GM03348 (cell line): ENCODE measurements around the gene SYTL1.
"Not testable (repeated sequence)": the region's sequence is repeated elsewhere in the genome, so short reads cannot be mapped to it uniquely, and the experiment has no call there.

ENCODE experiments used
- DNase-seq: peaks from one replicate; pipeline ENCODE4 v3.0.0; 2012; ENCODE audit warnings: low spot score

SYTL1 gene

DNA sequence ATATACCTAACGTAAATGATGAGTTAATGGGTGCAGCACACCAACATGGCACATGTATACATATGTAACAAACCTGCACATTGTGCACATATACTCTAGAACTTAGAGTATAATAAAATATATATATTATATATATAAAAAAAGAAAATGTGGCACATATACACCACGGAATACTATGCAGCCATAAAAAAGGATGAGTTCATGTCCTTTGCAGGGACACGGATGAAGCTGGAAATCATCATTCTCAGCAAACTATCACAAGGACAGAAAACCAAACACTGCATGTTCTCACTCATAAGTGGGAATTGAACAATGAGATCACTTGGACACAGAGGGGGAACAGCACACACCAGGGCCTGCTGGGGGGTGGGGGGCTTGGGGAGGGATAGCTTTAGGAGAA is 43.0 kb downstream of the SYTL1 start:
- DNase-seq = not testable (repeated sequence)

DNA sequence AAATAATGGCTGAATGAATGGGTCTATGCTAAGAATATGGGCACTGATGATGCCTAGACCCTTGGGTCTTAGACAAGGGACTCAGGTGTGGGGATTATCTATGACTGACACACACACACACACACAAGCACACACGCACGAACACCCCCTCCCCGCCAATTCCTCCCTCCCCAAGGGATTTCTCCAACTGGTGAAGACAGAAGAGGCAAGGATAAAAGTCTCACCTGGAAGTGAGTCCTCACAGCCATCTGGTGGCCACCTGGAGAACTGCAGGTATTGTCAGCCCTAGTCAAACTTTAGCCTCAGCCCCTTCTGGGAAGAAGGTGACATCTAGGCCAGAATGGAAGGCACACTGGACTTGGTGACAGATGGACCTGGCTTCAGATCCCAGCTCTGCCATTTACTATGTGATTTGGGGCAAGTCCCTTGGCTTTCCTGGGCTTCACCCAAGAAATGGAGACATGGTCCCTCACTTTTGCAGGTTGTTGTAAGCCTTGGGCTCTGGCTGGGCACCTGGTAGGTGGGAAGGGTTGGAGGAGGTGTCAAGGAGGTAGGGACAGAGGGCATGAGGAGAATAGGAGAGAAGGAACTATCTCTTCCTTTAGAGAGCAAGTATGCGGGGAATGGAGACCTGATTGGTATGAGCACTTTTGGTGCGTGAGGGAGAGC is 46.6 kb downstream of the SYTL1 start:
- peak; percentile 52 for DNase-seq

DNA sequence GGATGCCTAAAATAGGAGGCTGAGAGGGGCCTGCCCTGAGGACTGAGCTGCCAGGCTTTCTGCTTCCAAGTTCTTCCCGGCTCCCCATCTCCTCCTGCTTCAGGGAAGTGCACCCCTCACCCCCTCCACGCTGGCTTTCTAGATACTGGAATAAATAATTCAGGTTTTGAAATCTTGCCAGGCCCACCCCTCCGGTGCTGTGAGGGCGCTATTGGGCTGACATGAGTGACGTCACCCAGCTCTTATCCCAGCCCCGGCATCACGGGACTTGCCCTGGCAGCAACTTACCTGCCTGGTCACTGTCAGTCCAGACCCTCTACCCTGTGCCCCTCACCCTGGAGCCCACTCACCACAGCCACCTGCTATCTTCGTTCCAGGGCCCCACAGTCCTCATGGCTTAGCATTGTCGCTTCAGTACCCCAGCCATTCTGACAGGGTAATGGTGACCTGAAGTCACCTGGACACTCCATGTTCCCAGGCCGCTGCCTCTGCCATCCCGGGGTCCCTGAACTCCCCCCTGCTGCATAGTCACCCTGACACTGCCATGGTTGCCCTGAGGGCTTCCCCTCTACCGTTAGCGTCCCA is 49.8 kb downstream of the SYTL1 start:
- peak; percentile 59 for DNase-seq

DNA sequence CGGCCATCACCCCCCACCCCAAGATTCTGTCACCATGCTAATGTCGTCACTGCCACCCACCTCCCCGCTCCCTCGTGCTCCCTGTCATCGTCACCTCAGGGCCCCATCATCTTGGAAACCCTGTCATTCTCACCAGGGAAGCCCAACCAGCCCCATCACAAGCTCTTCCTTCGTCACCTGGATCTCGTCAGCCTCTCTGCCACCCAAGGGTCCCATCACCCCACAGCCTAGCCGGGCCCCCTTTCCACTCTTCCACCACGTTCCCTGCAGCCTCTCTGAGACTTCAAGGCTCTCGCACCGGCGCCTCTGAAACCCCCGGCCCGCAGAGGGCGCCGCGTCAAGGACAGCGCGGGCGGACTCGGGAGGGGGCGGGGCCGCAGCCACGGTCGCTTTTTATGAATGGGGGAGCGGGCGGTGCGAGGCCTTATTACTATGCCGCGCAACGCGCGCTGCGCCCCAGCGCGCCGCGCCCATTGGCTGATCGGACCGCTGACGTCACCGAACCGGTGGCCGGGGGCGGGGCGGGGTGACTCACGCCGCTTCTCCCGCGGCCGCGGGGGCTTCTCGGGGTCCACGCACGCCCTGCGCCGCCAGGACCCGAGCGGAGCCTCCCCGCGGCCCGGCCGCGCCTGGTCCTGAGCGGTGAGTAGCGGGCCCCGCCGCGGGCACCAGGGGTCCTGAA is 50.4 kb downstream of the SYTL1 start, which contains the start of gene GPR3:
GPR3 (plus strand) TSS at position 527 of the 682 bp plus-strand sequence. CDS start 1,177 bp downstream, outside the sequence.
- peak; percentile 97 for DNase-seq

DNA sequence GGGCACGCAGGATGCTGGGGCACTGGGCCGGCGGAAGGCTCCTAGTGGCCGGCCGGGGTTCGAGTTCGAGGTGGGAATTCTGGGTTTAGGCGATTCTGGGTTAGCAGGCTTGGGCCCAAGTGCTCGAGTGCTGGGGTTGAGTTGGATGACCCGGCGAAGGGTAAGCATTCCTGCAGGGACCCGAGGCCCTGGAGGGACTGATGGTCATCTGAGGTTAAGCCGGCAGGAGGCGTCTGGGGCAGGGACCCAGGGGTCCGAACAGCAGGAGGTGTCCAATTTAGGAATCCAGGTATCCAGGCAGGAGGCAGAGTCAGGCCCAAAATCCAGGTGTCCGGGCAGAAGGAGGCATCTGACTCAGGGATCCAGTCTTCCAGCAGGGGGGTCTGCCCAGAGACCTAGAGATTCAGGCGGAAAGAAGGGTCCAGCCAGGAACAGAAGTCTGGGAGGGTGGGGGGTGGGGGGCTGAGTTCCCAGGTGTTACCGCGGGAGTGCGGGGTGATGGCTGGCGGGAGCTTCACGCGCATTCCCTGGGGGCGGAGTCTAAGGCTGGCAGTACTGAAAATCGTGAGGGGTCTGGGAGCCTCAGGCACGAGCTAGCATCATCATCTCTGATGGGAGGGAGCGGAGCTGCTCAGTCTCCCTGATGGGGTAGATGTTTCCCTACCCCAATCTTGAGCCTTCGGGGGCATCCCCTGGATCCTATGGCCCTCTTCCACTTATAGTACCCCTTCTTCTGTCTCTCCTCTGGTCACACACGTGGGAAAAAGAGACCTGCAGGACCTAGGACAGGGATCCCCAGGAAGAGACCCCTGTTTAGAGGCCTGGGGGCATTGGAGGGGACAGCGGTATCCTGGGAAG is 51.2 kb downstream of the SYTL1 start:
- DNase-seq = no peak

DNA sequence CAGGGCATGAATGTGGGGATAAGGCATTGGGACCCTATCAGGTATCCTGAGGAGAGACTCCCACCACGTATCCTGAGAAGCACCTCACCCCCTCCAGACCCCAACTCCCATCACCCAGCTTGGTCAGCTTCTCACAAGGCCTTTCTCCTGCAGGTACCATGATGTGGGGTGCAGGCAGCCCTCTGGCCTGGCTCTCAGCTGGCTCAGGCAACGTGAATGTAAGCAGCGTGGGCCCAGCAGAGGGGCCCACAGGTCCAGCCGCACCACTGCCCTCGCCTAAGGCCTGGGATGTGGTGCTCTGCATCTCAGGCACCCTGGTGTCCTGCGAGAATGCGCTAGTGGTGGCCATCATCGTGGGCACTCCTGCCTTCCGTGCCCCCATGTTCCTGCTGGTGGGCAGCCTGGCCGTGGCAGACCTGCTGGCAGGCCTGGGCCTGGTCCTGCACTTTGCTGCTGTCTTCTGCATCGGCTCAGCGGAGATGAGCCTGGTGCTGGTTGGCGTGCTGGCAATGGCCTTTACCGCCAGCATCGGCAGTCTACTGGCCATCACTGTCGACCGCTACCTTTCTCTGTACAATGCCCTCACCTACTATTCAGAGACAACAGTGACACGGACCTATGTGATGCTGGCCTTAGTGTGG is 51.9 kb downstream of the SYTL1 start:
- DNase-seq = no peak

DNA sequence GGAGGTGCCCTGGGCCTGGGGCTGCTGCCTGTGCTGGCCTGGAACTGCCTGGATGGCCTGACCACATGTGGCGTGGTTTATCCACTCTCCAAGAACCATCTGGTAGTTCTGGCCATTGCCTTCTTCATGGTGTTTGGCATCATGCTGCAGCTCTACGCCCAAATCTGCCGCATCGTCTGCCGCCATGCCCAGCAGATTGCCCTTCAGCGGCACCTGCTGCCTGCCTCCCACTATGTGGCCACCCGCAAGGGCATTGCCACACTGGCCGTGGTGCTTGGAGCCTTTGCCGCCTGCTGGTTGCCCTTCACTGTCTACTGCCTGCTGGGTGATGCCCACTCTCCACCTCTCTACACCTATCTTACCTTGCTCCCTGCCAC is 52.4 kb downstream of the SYTL1 start:
- no peak for DNase-seq

DNA sequence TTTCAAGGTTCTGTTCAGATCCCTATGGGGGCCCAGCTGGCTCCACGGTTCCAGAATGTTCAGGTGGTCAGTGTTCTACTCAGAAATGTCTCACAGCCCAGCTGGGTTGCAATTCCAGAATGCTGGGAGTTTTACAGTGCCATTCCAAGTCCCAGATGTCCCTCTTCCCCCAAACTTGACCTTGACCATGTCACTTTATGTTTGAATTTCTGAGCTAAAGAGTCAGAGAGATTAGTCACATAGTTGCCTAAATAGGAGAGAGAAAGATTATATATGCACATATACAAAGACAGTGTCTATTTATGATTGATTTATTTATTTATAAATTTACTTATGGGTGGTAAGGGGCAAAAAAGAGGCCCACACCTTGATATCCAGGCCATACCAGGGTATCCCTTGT is 53.1 kb downstream of the SYTL1 start:
- no peak for DNase-seq

DNA sequence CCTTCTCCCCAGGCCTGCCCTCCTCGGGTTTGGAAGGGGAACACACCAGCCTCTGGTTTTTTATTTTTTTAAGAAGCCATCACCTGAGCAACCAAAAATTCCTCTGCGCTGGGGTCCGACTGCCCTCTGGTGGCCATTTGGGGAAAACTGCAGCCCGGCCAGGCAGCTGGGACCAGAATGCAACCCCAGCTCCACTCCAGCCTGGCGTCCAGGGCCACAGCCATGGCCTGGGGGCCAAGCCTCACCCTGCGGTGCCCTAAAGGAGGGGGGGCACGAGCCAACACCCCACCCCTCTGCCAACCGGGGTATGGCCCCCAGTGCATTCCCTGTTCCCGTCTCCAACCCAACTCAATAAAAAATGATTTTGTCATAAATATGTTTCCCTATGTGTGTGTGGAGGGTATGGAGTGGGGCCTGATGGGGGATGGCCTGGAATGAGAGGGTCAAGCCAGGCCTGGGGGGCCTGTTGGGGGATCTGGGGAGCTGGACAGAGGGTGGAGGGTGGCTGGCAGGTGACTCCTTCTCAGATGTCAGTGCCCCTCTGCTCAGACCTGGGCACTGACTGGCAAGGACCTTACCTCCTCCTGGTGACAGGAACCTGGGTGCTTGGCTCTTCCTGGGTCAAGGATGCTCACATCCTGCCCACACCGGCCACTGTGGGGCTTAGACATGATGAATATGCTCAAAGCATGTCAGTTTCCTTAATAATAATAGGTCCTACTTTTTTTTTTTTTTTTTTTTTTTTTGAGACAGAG is 53.8 kb downstream of the SYTL1 start:
- DNase-seq = peak; percentile 87

DNA sequence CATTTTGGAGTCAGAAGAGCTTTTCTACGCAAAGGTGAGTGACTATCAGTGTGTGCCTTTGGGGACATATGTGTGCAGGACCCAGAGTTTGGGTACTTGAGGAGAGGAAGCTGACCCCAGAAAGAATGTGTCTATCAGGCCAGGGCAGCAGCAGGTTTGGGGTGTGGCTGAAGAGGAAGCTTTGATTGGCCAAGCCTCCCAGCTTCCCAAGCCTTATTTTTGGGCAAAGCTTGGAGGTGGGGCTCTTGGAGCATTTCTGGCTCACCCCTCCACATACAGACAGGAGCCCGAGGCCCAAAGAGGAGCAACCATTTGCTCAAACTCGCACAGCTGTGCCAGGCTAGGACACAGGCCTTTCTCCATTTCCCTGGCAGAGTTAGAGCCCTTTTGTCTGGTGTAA is 55.3 kb downstream of the SYTL1 start:
- DNase-seq = no peak

DNA sequence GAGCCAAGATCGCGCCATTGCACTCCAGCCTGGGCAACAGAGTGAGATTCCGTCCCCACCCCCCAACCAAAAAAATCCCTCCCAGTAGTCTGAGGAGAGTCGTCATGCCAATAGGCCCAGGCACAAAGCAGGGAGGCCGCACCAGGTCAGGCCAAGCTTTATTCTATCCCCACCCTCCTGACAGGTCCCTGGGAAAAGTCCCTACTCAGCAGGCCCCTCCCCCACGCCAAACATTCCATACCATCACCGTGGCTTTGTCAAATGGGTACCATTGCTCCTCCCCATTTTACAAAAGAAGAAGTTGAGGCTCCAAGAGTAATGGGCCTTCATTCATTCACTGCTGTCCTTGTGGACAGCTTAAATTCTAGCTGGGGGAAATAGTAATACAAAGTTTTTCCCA is 55.9 kb downstream of the SYTL1 start:
- DNase-seq = no peak

DNA sequence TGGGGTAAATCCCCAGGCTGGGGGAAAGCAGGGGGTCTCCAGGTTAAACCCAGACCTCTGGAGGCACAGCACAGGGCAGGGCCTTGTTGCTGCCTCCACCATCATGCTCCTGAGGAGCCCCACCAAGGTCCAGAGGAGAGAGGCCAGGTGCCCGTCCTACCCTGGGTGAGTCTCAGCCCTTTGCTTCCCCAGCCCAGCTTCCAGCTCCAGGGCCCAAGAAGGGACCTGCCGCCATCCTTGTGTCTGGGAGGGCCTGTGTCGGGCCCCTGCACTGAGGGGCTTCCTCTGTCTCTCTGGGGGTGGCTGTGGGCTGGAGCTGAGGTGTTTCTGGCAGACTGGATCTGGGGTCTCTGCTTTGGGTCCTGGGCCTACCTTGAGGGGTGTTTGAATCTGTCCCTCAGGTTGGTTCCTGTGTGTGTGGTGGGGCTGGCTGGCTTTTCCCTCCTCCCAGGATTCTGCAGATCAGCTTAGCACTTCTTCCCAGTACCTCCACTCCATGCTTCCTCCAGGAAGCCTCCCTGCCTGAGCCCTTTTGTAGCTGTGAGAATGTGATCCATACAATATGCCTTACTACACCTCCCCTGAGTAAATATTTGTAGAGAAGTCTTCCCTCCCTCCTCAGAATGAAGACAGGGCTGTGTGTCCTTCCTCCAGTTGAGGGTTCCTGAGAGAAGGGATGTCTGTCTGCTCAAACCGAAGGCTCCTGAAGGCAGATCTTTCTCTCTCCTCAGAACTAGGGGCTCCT is 56.8 kb downstream of the SYTL1 start:
- DNase-seq = no peak

DNA sequence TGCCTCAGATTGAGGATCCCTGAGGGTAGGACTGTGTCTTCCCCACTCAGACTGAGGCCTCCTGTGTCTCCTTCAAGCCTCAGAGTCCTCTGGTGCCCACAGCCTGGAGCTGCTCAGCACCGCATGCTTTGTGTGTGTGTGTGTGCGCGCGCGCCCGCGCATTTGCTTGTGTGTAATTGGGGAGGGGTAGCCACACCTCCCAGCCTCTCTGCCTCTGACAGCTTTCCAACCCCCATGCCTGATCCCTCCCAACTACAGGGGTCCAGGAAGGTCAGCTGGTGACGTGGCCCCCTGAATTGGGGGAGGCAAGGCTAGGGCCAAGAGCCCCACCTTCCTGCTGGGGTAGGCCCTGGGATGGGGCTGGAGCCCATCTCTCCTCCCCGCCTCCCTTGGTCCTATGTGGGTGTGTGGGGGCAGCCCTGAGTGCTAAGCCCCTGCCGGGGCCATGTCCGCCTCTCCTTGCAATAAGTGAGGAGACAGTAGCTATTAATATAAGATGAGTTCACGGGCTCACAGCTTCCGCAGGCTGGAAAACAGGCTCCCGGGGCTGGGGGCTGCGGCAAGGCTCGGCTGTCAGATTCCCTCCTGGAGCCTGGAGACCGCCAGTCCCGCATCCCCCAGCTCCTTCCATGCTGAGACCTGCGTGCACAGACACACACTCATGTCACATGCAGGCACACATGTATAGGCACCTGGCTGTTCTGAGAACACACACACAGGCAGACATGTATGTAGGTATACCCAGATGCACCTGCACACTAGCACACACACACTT is 57.6 kb downstream of the SYTL1 start:
- DNase-seq = no peak

DNA sequence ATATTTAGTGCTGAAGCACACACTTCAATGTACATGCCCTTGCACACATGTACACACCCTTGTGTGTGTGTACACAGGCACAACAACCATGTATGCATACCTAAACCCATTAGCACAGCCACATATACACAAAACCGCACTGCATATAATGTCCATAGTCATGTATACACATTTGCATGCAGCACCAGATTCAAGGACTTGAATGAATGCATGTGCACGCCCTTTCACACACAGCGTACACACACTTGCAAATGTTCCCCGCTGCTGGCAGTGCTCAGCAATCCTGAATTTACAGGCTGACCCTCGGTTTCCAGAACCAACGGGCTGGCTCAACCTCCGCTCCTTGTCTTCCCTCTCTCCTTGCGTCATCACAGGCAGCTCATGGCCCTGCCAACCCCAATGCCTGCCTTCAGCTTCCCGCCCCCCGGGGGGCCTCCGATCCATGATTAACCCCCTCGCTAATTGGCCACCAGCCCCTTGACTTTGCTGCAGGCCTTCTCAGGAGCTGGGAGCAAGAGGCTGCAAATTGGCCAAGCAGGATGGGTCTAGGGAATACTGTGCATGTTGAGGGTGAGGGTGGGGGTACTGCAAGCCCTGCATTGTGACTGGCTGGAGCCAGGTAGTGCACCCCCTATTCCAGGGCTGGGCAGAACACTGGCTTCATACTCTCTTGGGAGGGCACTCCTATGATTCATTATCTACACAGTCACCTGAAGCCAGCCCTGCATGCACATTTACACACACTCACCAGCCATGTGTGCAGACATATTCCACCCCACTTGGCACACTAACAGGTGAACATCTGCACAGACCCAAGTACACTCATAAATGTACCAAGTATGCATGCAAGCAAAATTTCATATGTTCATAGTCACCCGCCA is 58.5 kb downstream of the SYTL1 start:
- DNase-seq = no peak

DNA sequence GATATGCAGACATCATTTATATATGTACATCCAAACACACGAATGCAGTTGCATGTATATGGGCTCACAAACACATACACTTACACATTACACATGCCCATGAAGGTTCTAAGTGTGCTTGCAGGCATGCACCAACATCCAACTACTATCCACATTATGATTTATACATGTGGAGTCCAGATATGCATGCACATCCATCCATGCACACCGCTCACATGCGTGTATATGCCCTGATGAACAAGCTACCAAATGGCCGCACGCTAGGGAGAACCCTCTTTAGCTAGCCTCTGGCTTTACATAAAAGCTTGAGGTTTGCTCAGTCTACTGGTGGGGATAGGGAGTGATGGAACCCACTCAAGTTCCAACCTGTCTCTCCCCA is 59.1 kb downstream of the SYTL1 start:
- DNase-seq = no peak

DNA sequence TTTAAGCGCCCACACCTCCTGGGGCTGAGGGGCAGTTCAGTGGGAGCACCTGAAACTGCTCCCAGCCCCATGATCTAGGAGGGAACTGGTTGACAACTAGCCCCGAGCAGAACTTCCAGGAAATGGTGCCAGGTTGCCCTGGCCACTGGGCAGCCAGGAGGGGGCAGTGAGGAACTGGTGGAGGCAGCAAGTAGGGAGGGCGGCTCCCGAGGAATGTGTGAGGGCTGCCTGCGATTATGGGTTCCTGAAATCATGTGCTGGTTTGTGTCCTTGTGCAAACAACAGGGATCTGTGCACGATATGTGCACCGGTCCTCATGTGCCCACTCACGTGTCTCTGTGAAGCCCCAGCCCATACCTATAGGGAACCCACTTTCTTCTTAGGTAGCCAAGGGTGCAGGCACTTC is 60.5 kb downstream of the SYTL1 start:
- peak; percentile 82 for DNase-seq

DNA sequence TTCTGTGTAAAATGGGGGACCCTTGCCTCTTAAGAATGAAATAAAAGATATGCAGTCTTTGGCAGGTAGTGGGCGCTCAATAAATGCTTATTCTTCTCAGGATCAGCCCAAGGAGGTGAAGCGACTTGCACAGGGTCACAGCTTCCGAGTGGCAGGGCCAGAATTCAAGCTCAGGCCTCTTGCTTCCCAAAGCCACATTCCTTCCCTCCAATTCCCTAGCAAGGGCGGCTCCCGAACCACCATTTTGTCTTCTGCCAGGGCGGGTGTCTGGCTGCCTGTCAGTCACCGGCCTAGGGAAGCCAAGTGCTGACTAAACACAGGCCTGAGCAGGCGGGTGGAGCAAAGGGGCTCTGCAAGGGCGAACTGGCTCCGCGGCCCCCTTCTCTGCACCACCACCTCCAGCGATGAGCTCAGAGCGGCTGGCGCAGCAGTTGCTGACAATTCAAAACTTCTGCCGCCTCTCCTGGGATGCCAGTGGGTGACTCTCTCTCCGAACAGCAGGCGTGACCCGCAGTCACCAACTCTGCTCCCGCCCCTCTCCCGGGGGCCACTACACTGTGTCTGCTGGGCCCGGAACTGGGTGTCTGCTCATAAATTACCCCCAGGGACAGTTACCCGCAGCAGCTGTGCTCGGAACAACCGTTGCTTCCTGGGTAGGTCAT is 61.4 kb downstream of the SYTL1 start:
- peak; percentile 81 for DNase-seq
